ENCODE results near the gene TMEM244.
A peak's percentile ranks its signal among the peaks of the same experiment; 100 is the strongest.
"Not testable (repeated sequence)": the region's sequence is repeated elsewhere in the genome, so short reads cannot be mapped to it uniquely, and the experiment has no call there.

The TMEM244 gene, protein sequence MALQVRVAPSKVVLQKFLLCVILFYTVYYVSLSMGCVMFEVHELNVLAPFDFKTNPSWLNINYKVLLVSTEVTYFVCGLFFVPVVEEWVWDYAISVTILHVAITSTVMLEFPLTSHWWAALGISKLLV

DNA sequence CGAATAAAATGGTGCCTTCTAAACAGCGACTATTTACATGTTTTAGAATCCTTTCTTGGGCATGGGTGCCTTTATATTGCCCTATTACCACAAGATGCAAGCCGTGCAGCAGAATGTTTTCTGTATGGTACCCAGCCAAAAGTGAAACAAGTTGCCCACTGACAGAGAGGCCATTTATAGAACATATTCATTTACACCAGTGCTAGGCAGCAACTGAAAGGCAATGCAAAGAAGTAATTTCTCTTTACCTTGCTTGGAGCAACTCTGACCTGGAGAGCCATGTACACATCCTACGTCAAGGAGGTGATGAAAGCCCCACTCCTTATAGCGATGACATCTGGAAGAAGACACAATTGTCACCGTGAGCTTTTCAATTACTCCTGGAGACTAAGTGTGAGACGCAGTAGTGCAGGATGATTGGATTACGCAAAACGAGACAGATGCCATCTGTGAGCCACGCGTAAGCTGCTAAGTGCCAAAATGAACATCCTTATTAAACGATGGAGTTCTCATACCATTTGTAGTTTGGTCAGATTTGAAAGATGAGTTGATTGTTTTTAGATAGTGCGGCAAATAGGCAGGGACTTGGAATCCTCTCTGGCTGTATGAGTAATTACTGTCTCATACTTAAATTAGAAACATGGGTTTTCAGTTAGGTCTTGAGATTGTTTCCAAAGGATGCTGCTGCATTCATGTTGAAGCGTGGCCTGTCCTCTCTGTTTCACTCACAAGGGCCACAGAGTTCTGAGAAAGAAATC, at the start of gene TMEM244:
TMEM244 (minus strand) TSS at position 408 of the 758 bp plus-strand sequence; CDS start at position 281, 127 bp downstream.
- no peak for FAIRE-seq
- DNase-seq (ENCODE audit: insufficient read length, low spot score) = no peak

DNA sequence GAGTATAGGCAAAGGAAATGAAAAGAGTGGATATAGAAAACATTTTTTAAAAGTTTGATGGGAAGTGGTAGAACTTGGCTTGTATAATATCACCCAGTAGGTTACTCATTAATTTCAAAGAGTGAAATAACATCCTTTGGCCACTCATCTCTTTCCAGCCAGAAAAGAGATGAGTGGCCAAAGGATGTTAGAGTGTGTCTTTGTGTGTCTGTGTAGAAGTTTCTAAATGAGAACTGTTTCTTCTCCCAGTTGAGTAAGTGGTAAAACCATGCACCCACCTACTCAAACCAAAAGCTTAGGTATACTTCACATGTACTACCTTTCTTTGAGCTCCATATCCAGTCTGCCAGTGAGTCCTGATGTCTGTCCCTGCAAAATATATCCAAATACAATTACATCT, 47.7 kb upstream of the TMEM244 start:
- FAIRE-seq = no peak

DNA sequence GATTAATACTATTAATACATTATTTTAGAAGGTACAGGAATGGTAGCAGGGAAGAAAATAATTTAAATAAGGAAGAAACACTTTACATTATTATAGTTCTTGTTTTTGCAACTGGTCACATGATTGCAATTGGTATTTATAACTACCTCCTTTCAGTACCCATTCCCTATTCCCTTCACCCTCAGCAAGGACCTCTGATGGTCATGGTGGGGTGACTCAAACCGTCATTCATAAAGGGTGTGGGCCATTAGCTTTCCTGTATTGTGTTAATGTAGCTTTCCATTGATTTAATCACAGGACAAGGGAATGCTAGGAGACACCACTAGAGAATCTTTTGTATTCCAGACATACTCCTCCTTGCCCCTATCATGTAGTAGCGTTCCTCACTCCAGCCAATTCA, 47.2 kb upstream of the TMEM244 start:
- no peak for FAIRE-seq
- DNase-seq (ENCODE audit: insufficient read length, low spot score) = no peak

More for the DNA sequence above, 47.7 kb upstream of the TMEM244 start:
- DNase-seq (ENCODE audit: insufficient read length, low spot score) = no peak

DNA sequence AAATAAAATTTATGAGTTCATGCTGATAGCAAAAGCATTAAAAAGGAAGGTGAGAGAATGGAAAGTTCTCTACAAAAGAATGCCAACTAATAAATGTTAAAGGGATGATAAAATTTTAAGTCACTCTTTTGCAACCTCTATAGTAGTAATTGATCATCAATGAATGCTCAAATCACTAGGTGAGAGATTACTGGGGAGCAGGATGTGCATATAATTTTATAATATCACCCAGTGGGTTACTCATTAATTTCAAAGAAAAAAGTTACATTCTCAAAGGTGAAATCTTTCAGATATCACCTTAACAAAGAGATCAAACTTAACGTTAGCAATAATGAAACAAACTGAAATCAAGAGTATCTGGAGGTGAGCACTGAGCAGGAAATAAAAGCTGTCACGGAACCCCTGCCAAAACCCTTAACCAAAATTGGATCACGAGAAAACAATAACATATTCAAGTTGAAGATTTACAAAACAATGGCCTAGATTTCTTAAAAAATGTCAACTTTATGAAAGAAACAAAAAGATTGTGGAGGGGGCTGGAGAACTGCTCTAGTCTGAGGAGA, 45.5 kb upstream of the TMEM244 start:
- FAIRE-seq (no peak), DNase-seq (ENCODE audit: insufficient read length, low spot score) (no peak)

DNA sequence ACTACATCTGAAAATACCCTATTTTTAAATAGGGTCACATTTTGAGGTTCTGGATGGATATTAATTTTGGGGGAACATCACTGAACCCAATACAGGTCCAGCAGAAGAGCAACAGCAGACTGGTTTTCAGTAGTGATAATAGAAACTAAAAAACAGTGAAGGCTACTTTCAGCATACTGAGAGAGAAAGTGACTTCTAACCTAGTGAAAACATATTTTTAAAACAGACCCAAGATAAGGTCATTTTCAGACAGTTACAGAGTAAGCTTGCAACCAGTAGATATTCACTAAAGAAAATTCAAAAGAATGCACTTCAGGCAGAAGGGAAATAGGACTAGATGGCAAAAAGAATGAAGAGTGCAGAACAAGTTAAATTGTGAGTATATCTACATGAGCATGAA, 42.0 kb upstream of the TMEM244 start:
- no peak for DNase-seq (ENCODE audit: insufficient read length, low spot score)
- FAIRE-seq = no peak

DNA sequence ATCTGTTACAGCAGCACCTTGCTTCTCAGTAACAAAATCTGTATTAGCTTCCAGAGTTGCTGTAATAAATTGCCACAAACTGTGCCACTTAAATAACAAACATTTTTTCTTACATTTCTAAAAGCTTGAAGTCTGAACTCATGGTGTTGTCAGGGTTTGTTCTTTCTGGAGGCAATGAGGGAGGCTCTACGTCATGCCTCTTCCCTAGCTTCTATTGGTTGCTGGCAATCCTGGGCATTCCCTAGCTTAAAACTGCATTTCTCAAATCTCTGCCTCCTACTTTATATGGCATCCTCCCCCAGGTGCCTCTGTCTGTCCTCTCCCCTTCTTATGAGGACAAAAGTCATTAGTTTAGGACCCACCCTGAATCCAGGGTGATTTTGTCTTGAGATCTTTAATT, 41.6 kb upstream of the TMEM244 start:
- DNase-seq (ENCODE audit: insufficient read length, low spot score) (no peak), FAIRE-seq (no peak)

DNA sequence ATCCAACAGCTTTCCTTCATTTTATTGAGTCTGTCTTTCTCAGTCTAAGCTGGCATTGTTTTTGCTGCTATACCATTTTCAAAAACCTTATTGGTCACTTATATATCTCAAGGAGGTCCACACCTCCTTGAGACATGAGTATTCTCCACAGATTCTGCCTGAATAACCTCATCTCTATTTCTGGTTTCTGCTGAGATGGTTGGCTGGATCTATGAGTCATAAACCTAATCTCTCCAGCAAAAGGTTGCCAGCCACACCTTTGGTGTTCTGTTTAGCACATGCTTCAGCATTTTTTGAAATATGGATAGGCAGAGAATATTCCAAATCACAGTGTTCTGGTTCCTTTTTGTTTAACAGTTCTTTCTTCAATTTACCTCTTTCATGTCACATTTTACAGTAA, 40.8 kb upstream of the TMEM244 start:
- FAIRE-seq (no peak), DNase-seq (ENCODE audit: insufficient read length, low spot score) (no peak)

DNA sequence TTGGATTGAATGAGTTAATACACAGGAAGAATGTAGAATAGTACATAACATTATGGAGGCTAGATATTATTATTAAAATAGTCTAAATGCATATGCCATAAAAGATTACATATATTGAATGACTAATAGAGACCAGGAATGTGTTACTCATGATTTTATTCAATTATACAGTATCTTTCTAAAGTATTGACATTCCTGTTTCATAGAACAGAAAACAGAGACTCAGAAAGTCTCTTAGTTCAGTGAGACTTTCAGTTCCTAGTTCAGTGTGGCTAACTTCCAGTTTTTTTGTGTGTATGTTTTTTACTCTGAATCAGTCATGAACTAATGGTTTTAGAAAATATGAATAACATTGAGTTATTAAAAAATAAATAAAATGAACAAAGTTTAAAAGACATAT, 34.6 kb upstream of the TMEM244 start:
- DNase-seq (ENCODE audit: insufficient read length, low spot score) (no peak), FAIRE-seq (no peak)

DNA sequence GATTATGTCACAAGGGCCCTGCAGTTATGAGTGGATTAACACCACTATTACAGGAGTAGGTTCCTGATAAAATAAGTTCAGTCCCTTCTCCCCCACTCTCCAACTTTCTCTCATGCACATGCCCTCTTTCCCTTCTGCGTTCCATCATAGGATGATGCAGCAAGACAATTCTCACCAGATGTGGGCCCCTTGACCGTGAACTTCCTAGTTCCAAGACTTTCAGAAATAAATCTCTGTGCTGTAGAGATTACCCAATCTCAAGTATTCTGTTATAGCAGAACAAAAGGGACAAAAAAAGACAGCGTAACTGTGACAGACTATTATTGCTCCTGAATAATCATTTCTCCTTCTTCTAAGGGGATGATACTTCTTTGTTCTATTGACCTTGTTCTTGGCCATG, 33.8 kb upstream of the TMEM244 start:
- FAIRE-seq (no peak), DNase-seq (ENCODE audit: insufficient read length, low spot score) (no peak)

DNA sequence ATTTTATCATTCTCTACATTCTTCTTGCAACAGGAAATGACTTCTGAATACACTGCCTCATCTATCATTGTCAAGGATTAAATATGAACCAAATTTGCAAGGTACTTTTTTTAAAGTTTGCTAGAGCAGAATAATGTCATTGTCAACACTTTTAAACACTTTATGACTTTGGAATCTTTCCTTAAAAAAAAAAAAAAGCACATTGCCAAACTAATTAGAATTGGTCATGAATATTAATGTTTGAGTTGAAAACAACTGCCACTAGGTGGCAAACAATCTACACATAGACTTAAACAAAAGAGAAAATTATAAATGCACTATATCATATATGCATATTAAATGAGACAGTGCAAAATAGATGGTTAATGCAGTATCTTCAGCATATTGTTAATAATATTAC, 32.5 kb upstream of the TMEM244 start:
- no peak for DNase-seq (ENCODE audit: insufficient read length, low spot score)

DNA sequence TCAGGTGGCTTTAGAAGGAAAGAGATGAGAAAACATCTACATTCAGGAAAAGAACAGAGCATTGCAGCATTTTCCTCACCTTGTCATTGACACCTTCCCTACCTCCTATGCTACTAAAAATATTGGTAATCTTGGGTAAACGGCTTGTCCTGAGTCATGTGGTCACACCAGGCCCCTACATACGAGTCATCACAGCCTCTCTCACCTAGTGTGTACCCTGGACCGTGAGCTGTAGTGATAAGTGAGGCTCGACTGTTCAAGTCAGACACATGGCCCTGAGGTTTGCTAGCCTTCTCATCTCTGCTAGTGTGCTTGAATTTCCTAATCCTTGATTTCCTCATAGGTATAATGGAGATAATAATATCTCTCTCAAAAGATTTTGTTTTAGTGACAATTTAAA, 29.6 kb upstream of the TMEM244 start:
- DNase-seq (ENCODE audit: insufficient read length, low spot score) (no peak), FAIRE-seq (no peak)

More for the DNA sequence above, 32.5 kb upstream of the TMEM244 start:
- no peak for FAIRE-seq

DNA sequence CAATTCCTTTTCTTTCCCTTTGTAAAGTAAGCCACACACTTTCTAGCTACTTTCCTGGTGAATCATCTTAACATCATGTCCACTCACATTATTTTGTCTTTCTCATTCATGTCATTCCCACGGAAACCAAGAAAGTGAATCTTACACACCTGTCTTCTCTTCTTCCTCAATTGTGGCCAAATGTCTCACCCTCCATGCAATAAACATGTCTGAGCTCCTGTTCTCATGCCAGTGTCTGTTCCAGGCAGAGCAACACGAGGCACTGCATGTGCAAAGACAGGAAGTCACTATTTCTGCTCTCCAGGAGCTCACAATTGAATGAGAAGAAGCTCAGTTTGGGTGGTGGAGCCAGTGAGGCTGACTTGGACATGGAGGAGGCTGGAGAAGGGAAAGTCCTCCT, 29.0 kb upstream of the TMEM244 start:
- FAIRE-seq (no peak), DNase-seq (ENCODE audit: insufficient read length, low spot score) (no peak)

DNA sequence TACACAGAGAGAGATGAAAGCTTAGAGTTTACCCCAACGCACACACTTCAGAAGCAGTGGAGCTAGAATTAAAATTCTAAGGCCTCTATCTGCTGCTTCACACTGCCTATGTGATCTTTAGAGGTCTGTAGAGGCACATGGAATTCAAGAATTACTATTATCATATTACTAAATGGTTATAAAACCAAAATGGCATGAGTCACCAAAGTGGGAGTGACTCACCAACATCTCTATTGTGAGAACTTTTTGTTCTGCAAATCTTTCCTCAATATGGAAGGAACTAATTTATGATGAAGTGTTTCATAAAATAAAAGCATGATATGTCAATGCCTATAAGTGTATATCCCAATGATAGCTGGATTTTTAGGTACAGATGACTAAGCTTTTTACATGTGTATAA, 28.5 kb upstream of the TMEM244 start:
- DNase-seq (ENCODE audit: insufficient read length, low spot score) (peak; percentile 20), FAIRE-seq (no peak)

DNA sequence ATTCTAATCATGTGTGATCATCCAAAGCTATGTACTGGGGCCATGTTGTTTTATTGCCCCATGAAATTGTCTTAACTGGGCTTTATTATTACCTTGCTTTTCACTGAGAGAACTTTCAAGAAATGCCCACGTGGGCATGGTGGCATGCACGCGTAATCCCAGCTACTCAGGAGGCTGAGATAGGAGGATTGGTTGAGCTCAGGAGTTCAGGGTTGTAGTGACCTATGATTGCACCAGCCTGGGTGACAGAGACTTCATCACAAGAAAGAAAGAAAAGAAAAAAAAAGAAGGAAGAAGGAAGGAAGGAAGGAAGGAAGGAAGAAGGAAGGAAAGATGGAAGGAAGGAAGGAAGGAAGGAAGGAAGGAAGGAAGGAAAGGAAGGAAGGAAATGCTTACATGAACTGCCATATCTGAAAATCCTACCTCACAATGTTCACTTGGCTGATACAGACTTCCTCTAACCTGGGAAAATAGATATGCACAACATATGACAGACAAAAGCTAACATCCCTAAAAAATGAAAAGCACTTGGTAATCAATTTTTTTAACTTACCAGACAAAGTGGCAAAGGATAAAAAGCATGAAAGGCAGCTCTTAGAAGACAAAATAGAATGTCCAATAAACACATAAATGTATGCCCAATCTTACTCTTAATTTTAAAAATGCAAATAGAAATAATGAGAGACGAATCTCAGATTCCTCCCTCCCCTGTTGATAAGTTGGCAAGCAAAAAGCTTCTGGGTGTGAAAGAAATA, 25.5 kb upstream of the TMEM244 start:
- FAIRE-seq = no peak
- DNase-seq (ENCODE audit: insufficient read length, low spot score) = no peak

DNA sequence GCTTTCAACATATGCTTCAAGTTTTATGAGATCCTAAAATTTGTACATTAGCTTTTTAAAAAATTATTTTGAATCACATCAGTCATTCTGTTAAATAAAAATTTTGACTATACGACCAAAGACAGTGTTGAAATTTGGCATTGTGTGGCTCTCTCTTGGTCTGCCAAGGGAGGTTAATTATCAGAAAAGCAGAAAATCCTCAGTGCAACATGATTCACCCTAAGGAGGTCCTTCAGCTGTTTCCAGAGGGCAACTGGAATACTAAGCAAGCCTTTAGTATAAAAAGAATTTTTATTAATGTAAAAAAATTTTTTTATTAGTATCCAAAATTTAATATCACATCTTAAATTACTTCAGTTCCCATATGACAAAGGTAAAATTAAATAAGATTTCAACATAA, 23.1 kb upstream of the TMEM244 start:
- FAIRE-seq (no peak), DNase-seq (ENCODE audit: insufficient read length, low spot score) (no peak)

DNA sequence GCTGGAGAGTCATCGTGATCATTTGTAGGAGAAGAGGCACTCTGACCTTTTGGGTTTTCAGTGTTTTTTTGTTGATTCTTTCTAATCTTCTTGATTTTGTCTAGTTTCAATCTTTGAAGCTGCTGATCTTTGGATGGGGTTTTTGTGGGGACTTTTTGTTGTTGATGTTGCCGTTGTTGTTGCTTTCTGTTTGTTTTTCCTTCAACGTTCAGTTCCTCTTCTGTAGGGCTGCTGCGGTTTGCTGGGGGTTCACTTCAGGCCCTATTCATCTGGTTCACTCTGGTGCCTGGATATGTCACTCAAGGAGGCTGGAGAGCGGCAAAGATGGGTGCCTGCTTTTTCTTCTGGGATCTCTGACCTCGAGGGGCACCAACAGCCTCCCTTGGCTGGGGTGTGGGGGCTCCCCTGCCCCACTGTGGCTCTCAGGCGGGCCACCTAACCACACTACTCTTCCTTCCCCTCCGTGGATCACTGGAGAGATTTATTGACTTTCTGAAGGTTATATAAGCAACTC, 21.5 kb upstream of the TMEM244 start:
- DNase-seq (ENCODE audit: insufficient read length, low spot score) (no peak), FAIRE-seq (no peak)

DNA sequence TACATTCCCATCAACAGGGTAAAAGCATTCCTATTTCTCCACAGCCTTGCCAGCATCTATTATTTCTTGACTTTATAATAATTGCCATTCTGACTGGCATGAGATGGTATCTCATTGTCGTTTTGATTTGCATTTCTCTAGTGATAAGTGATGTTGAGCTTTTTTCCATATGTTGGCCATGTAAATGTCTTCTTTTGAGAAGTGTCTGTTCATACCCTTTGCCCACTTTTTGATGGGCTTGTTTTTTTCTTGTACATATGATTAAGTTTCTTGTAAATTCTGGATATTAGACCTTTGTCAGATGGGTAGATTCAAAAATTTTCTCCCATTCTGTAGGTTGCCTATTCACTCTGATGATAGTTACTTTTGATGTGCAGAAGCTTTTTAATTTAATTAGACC, 16.8 kb upstream of the TMEM244 start:
- not testable (repeated sequence) for DNase-seq (ENCODE audit: insufficient read length, low spot score); FAIRE-seq

DNA sequence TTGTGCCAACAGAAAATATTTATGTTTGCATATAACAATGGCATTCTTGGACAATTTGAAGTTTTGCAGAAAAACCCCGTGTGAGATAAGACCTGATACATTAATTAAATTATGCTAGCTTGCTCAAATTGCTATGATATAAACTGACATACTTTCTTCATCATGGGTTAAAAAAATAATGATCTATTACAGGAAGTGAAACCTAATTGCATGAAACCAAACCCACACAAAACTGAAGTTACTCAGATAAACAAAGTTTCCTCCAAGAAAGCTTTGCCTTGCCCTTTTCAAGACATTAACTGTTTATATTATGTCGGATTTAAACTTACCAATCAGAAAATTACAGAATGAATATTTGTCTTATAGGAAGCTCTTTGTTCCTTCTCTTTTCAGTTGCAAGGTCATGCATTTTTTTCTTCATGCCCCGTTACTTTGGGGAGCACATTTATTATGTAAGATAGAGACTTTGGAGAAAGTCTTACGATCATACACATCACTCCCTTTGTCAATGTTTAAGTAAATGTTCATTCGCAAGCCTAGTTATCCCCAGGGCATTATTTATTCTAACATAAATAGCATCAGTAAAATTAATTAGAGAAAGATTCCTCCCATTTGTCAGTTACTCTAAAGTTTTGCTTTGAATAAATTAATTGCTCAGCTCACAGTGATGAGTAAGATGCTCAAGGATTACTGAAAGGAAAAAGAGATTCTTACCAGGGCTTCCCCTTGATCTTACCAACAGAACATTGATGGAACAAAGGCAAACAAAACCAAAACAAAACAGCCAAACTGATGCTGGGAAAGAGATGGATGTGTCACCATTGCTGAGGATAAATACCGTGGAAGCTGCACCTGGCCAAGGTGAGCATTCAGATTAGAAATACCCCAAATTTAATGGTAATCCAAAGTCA, 14.8 kb upstream of the TMEM244 start:
- no peak for DNase-seq (ENCODE audit: insufficient read length, low spot score)

DNA sequence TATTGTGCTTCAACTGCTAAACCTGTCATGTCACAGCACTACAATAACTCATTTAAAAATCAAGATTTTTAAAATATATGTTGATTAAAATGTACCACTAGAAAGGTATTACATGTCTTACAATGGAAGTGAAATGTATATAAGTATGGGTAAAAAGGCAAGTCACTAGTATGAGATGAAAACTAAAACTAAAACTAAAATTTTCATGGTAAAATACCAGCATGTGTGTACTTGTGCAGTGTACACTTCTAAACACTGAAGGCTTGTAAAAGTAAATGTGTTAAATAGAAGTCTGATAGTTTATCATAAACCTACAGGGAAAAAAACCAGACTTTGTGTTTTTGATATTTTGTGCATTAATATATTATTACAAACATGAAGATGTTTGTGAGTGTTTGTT, 13.7 kb upstream of the TMEM244 start:
- no peak for FAIRE-seq

More for the DNA sequence above, 14.8 kb upstream of the TMEM244 start:
- no peak for FAIRE-seq

DNA sequence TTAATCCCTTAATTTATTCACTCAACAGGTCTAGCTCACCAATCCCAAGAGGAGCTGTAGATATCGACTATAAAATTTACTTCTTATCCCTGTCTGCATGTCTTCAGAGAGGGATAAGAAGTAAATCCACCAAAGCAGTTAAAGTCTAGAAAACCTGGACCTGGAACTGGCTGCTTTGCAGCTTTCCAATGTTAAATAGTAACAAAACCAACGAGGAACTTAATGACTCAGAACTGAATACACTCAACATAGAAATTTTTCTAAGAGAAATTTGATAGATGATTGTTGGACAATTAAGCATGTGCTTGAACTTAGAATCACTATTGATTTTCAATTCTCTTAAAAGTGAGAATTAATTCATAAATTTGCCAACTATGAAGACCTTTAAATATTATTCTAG, 11.5 kb upstream of the TMEM244 start:
- FAIRE-seq (no peak), DNase-seq (ENCODE audit: insufficient read length, low spot score) (no peak)

More for the DNA sequence above, 13.7 kb upstream of the TMEM244 start:
- no peak for DNase-seq (ENCODE audit: insufficient read length, low spot score)

Measured in HTR-8/SVneo (cell line).